Choroid plexus epithelial cell (primary cell): Measurements from ENCODE around the gene FBLN5.
"Not testable (repeated sequence)": the region's sequence is repeated elsewhere in the genome, so short reads cannot be mapped to it uniquely, and the experiment has no call there.

Experiments
- DNase-seq: peaks from one replicate; pipeline ENCODE4 v3.0.0-alpha.2; 2010; ENCODE audit warnings: low read depth
- H3K4me3 ChIP-seq: 2 replicates; pipeline ENCODE4 v1.5.1; 2011; ENCODE audit warnings: low read depth, mild to moderate bottlenecking, control low read depth, low read length, moderate library complexity
- TF ChIP-seq, protein P1 (sequence below): conservative IDR thresholded peaks from 2 replicates; pipeline ENCODE4 v1.5.1; 2011; ENCODE audit warnings: low read depth, mild to moderate bottlenecking, control low read depth, inconsistent platforms, low read length, moderate library complexity

The FBLN5 gene

DNA sequence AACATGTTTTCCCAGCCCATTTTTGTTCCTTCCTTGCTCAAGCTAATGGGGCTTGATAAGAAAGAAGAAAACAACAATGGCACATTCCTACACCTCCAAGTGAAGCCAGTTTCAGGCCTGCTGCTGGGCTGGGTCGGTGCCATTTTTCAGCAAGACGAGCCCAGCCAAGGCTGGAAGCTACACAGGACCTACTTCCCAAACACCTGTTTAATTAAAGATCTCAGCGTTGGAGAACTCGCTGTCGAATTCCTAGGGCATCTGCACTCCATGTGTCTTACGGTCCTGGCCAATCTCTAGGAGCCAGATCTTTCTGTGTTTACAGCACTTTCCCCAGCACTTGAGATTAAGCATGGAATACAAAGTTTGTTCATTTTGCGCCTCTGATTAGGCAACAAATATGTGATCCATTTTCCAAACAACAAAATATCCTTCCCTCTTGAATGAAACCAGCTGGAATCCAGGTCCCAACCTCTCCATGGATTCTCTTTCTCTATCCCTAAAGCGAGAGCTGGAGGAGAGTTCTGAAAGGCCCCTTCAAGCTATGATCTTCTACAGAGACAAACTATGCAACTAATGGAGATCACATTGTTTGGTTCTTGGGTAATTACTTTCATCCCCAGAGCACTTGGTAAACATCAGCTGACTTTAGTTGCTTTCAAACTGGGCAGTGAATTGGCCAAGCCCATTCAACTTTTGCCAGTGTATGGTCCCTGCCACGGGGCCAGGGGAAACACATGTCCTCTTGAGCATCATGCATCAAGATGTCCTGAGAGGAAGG is 45.9 kb downstream of the FBLN5 start:
- H3K4me3 ChIP-seq = no peak overlapping the region
- TF ChIP-seq, protein P1, sequence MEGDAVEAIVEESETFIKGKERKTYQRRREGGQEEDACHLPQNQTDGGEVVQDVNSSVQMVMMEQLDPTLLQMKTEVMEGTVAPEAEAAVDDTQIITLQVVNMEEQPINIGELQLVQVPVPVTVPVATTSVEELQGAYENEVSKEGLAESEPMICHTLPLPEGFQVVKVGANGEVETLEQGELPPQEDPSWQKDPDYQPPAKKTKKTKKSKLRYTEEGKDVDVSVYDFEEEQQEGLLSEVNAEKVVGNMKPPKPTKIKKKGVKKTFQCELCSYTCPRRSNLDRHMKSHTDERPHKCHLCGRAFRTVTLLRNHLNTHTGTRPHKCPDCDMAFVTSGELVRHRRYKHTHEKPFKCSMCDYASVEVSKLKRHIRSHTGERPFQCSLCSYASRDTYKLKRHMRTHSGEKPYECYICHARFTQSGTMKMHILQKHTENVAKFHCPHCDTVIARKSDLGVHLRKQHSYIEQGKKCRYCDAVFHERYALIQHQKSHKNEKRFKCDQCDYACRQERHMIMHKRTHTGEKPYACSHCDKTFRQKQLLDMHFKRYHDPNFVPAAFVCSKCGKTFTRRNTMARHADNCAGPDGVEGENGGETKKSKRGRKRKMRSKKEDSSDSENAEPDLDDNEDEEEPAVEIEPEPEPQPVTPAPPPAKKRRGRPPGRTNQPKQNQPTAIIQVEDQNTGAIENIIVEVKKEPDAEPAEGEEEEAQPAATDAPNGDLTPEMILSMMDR = no peak
- no peak for DNase-seq

DNA sequence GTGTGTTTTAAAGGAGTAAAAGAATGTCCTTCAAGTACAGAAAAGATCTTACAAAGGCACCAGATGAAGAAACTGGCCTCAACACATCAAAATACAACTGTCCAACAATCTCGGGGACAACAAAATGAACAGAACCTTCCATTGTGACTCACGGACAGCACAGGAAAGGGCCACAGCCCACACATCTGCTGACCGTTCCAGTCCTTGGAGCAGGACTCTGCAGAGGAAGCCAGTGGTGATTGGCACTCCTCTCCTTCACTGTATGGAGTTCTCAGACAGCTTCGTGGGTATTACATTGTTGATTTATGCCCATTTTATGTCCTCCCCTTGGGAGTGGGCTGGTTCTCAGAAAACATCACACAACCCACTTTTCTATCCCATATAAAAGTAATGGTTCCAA is 47.7 kb downstream of the FBLN5 start:
- TF ChIP-seq, protein P1 = no peak
- no peak for DNase-seq
- no peak overlapping the region for H3K4me3 ChIP-seq

DNA sequence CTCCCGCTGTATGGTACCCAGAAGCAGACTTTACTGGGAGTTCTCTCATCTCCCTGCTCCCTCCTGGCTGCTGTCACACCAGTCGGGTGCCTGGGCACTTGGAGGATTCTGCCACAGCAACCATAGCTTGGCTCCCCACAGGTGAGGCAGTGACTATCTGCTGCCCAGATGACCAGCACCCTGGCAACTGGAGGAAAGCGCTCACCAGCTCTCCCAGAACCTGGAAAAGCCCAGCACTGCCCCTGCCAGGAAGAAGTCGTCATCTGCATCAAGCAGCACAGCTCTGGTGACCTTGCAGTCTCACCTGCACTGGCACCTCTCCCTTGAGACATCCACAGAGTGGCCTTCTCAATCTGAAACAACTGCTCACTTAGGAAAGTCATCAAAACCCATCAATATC is 48.3 kb downstream of the FBLN5 start:
- no peak for DNase-seq
- TF ChIP-seq, protein P1 = no peak
- H3K4me3 ChIP-seq = no peak overlapping the region

DNA sequence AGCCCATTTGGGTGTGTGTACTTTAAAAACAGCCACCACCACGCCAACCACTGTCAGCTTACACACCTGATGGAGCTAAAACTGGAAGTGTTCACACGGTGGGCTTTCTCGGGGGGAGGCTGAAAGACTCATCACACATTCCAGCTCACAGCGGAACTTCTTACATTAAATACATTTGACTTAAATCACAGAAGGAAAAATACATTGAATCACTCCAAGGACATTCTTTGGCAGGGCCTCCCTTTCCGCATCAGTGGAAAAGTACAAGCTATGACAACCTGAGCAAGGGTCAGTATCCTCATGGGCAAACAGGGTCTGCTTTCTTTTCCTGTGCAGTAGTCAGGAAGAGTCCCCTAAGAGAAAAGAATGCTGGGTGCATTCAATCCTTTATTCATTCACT is 49.1 kb downstream of the FBLN5 start:
- H3K4me3 ChIP-seq = no peak overlapping the region
- DNase-seq = no peak
- TF ChIP-seq, protein P1 = no peak

DNA sequence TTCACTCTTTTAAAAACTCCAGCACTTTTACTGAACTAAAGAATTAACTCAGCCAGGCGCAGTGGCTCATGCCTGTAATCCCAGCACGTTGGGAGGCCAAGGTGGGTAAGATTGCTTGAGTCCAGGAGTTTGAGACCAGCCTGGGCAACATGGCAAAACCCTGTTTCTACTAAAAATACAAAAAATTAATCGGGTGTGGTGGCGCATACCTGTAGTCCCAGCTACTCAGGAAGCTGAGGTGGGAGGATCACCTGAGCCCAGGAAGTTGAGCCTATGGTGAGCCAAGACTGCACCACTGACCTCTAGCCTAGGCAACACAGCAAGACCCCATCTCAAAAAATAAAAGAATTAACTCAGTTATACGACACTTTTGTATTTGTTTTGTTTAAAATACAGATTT is 49.8 kb downstream of the FBLN5 start:
- not testable (repeated sequence) for H3K4me3 ChIP-seq, DNase-seq

DNA sequence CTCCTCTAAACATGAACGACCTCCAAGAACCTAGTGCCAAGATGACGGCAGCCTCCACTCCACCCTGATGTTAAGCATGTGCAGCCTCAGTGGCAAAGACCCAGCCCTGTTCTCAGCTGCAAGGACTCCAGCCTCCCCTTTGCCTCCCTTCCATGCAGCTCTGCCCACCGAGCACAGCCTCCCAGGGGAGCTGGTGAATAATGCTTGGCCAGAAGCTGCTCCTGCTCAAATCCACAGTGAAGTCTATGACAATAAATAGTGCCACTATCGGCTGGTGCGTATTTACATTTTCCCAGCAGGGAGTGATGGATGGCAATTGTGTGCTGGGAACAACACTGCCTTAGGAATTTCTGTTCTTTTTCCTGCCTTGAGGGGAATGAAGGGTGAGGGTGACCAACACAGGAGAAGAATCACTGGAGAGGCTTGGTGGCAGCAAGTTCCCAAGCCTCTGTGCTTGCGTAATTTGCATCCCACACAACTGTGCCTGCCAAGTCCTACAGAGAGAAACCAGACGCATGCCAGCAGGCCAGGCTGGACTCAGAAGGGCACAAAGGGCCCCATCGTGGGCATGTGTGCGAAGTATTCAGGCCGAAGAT is 50.3 kb downstream of the FBLN5 start:
- DNase-seq = peak; percentile 19
- TF ChIP-seq, protein P1 = no peak
- no peak overlapping the region for H3K4me3 ChIP-seq

DNA sequence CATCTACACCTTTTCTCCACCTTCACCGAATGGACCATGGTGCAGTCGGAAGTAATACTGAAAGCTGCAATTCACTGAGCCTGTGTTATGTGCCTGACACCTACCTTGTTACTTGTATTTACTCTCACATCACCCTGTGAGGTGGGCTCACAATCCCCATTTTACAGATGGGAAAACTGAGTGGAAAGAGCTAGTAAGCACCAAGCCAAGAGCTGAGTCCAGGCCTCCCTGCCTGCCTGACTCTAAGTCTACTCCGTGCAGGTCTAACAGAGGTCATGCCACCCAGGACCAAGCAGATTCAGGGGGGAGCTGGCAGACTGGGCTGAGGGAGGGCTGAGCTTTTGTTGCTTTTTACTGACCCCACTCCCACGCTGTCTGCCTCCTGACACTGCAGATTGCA is 51.1 kb downstream of the FBLN5 start:
- TF ChIP-seq, protein P1 = no peak
- no peak overlapping the region for H3K4me3 ChIP-seq
- DNase-seq = no peak
